IgD-negative memory B cell (primary cell): ENCODE results near the gene NTPCR. TPM values are rescaled to one million over a fixed set of nuclear protein-coding genes. Genes with fewer than 3 reads are reported as not detected.
A peak's percentile ranks its signal among the peaks of the same experiment; 100 is the strongest.
"Not testable (repeated sequence)": the region's sequence is repeated elsewhere in the genome, so short reads cannot be mapped to it uniquely, and the experiment has no call there.

ENCODE experiments used
- H3K27ac Mint-ChIP-seq, 3 donors: one replicate each; pipeline ENCODE4 v1.8.0; 2020 to 2022; ENCODE audit warnings: mild to moderate bottlenecking in 3 of 3, mixed read lengths in 3 of 3, moderate library complexity in 1 of 3
- H3K27me3 Mint-ChIP-seq: one replicate; pipeline ENCODE4 v1.8.0; 2021; ENCODE audit warnings: mixed read lengths
- H3K36me3 Mint-ChIP-seq: one replicate; pipeline ENCODE4 v1.8.0; 2020; ENCODE audit warnings: mild to moderate bottlenecking, mixed read lengths
- H3K4me1 Mint-ChIP-seq, 3 donors: one replicate each; pipeline ENCODE4 v1.8.0; 2020 to 2022; ENCODE audit warnings: mixed read lengths in 3 of 3, mild to moderate bottlenecking in 1 of 3
- H3K4me3 Mint-ChIP-seq, 4 donors: one replicate each; pipeline ENCODE4 v1.8.0; 2020 to 2022; ENCODE audit warnings: mild to moderate bottlenecking in 4 of 4, mixed read lengths in 4 of 4, moderate library complexity in 3 of 4
- H3K9me3 Mint-ChIP-seq, 3 donors: one replicate each; pipeline ENCODE4 v1.8.0; 2020 to 2021; ENCODE audit warnings: mixed read lengths in 3 of 3, mild to moderate bottlenecking in 1 of 3
- polyA plus RNA-seq: library from polyadenylated mRNA; unstranded; fragments of 300-500 nt; fragmentation: Illumina TruSeq; gene quantifications from one replicate; pipeline ENCODE4 v1.2.3, GENCODE V29; 2021

NTPCR gene
- polyA plus RNA-seq, 1 donor from 2014 or later = 34.2 TPM

DNA sequence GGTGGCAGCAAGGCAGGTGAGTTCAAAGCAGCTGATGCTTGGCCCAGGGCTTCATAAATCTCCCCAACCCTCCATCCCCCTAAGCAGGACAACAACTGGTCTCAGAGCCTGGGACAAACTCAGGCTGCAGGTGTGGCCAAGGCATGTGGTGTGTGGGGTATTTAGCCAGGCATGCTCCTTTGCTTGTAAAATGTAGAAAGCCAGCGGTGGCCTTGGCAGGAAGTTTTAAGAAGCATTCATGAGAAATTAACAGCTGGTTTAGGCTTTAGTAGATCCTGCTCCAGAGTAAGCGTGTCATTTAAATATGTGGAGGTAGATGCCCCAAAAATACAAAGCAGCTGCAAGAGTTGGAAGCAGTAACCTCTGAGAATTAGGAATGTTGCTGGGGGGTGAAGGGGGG, 44.8 kb downstream of the NTPCR start:
- H3K27me3 Mint-ChIP-seq = no peaks in the 10 kb centered on the region
- peaks cover 0 to 2% (median 0%) of the 10 kb centered on the region in 3 donors for H3K4me1 Mint-ChIP-seq
- H3K36me3 Mint-ChIP-seq = peaks cover 41% of the 10 kb centered on the region
- peaks cover 2 to 17% (median 3%) of the 10 kb centered on the region in 3 donors for H3K9me3 Mint-ChIP-seq
- no peak overlapping the region for H3K4me3 Mint-ChIP-seq
- H3K27ac Mint-ChIP-seq = no peak overlapping the region

DNA sequence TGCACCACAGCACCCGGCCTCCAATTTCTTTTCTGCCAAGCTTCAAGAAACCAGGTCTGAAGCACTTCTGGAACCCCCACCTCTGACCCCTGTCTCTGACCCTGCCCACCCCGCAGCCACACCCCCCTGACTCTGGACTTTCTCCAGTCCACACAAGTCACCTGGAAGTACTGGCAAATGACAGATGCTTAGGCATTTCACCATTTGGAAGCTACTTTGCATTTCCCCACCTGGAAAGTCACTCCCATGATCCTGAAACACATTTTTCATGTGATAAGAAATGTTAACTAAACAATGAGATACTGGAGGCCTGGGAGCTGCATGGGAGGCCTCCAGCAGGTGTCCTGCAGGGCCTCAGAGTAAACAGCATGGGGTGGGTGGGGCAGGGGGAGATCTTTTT, 45.7 kb downstream of the NTPCR start:
- peaks cover 2 to 17% (median 3%) of the 10 kb centered on the region in 3 donors for H3K9me3 Mint-ChIP-seq
- H3K36me3 Mint-ChIP-seq = peaks cover 42% of the 10 kb centered on the region
- H3K27me3 Mint-ChIP-seq = no peaks in the 10 kb centered on the region
- H3K4me3 Mint-ChIP-seq = no peak overlapping the region
- no peak overlapping the region for H3K27ac Mint-ChIP-seq
- peaks cover 0 to 2% (median 0%) of the 10 kb centered on the region in 3 donors for H3K4me1 Mint-ChIP-seq

DNA sequence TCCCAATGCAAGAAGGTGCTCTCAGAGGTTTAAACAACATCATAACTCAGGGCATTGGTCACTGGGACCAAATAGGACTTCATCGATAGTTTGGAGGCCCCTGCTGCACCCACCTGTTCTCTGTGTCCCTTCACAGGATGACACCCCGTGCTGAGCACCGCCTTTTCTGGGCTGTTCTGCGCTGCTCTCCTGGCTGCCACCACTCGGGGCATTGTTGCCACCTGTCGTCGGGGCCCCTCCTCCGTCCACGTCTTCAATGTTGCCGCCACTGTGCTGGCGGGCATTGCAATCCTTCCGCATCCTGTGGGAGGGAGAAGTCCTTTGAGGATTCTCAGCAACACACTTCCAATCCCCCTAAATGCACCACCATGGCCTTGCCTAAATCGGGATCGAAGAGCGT, 47.7 kb downstream of the NTPCR start:
- Mint-ChIP-seq H3K27ac (no peak overlapping the region), H3K27me3 (no peaks in the 10 kb centered on the region), H3K9me3 (peaks cover 2 to 13% (median 2%) of the 10 kb centered on the region in 3 donors), H3K4me3 (no peak overlapping the region), H3K36me3 (peaks cover 47% of the 10 kb centered on the region), H3K4me1 (peaks cover 0 to 2% (median 0%) of the 10 kb centered on the region in 3 donors)

DNA sequence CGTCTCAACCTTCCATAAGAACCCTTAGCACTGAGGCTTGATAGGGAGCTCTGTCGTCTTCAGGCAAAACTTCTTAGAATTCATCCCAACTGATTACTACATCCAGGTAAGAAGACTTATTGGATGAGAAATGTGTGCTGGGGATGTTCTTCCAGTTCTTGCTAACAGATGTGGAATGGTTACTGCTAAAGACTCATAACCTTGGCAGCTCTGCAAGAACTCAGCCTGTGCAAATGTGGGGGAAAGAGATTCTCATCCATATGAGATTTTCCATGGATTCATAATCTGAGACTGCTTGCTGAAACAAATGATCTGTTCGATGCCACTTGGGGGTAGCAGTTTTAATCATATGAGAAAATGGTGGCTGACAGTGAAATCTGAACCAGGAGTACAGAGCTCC, 48.2 kb downstream of the NTPCR start:
- no peak overlapping the region for H3K4me3 Mint-ChIP-seq
- H3K27me3 Mint-ChIP-seq = no peaks in the 10 kb centered on the region
- H3K9me3 Mint-ChIP-seq = peaks cover 0 to 9% (median 2%) of the 10 kb centered on the region in 3 donors
- peaks cover 0 to 2% (median 0%) of the 10 kb centered on the region in 3 donors for H3K4me1 Mint-ChIP-seq
- no peak overlapping the region for H3K27ac Mint-ChIP-seq
- H3K36me3 Mint-ChIP-seq = peaks cover 47% of the 10 kb centered on the region

GRCh38 chr1:232999956-233000625, 49.7 kb downstream of the NTPCR start:
- H3K4me1 Mint-ChIP-seq = no peaks in the 10 kb centered on the region
- peaks cover 0 to 4% (median 0%) of the 10 kb centered on the region in 3 donors for H3K9me3 Mint-ChIP-seq
- no peak overlapping the region for H3K27ac Mint-ChIP-seq
- H3K36me3 Mint-ChIP-seq = peaks cover 40% of the 10 kb centered on the region
- H3K4me3 Mint-ChIP-seq = peak overlapping the region in 1 of 4 donors; percentile 24
- H3K27me3 Mint-ChIP-seq = no peaks in the 10 kb centered on the region

DNA sequence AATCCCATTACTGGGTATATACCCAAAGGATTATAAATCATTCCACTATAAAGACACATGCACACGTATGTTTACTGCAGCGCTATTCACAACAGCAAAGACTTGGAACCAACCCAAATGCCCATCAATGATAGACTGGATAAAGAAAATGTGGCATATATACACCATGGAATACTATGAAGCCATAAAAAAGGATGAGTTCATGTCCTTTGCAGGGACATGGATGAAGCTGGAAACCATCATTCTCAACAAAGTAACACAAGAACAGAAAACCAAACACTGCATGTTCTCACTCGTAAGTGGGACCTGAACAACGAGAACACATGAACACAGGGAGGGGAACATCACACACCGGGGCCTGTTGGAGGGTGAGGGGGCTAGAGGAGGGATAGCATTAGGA, 53.2 kb downstream of the NTPCR start:
- Mint-ChIP-seq H3K4me3 (peak overlapping the region in 1 of 4 donors; percentile 58), H3K36me3 (peaks cover 32% of the 10 kb centered on the region)
- H3K27ac Mint-ChIP-seq, H3K27me3 Mint-ChIP-seq, H3K9me3 Mint-ChIP-seq, H3K4me1 Mint-ChIP-seq: not testable (repeated sequence)

DNA sequence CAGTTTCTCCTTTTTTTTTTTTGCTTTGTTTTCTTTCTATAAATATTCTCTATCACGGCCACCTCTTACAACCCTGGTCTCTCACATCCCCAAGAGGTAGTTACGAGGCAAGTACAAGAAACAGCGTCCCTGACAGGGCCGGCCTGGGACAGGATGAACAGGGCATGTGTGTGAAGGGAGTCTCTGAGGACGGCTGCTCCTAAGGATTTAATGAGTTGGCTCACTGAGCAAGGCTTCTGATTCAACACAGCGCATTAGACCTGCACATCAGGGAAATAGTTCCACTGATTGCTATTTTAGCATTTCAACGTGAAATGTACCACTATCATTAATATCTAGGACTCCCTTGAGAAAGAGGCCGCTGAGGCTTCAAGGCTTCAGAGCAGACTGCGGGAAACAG, 54.0 kb downstream of the NTPCR start:
- Mint-ChIP-seq H3K27me3 (no peaks in the 10 kb centered on the region), H3K4me1 (no peaks in the 10 kb centered on the region), H3K4me3 (no peak overlapping the region), H3K27ac (no peak overlapping the region), H3K9me3 (peaks cover 0 to 4% (median 0%) of the 10 kb centered on the region in 3 donors), H3K36me3 (peaks cover 26% of the 10 kb centered on the region)

- H3K36me3 Mint-ChIP-seq = peaks cover 27% of the 10 kb centered on the region
- peaks cover 0 to 2% (median 0%) of the 10 kb centered on the region in 3 donors for H3K4me1 Mint-ChIP-seq
- peaks cover 0 to 4% (median 0%) of the 10 kb centered on the region in 3 donors for H3K9me3 Mint-ChIP-seq
- H3K27me3 Mint-ChIP-seq = no peaks in the 10 kb centered on the region
- no peak overlapping the region for H3K27ac Mint-ChIP-seq
- H3K4me3 Mint-ChIP-seq = no peak overlapping the region
Measured at GRCh38 chr1:233005156-233005555, 54.7 kb downstream of the NTPCR start.

DNA sequence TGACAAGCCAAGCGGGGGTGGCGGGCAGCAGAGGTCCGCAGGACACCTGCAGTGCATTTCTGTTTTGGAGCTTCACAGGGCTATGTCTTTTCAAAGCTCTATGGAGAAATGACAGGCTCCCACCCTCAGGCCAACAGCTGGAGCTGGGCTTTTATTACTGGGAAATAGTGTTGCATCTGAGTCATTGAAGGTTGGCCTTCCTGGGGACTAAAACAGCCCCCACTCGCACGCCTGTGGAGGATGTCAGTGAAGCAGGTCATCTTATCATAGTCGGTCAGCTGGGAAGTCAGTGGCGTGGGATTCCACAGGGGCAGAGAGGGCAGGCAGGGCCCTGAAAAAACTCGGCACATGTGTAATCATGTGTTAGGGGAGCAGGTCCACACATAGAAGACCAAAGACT, 55.3 kb downstream of the NTPCR start:
- Mint-ChIP-seq H3K27ac (no peak overlapping the region), H3K9me3 (peaks cover 0 to 4% (median 0%) of the 10 kb centered on the region in 3 donors), H3K36me3 (peaks cover 25% of the 10 kb centered on the region), H3K4me3 (no peak overlapping the region), H3K4me1 (peaks cover 0 to 2% (median 0%) of the 10 kb centered on the region in 3 donors), H3K27me3 (no peaks in the 10 kb centered on the region)

GRCh38 chr1:233006108-233006507, 55.7 kb downstream of the NTPCR start:
- H3K27me3 Mint-ChIP-seq = no peaks in the 10 kb centered on the region
- peaks cover 0 to 4% (median 0%) of the 10 kb centered on the region in 3 donors for H3K9me3 Mint-ChIP-seq
- no peak overlapping the region for H3K4me3 Mint-ChIP-seq
- H3K36me3 Mint-ChIP-seq = peaks cover 24% of the 10 kb centered on the region
- no peak overlapping the region for H3K27ac Mint-ChIP-seq
- peaks cover 0 to 2% (median 0%) of the 10 kb centered on the region in 3 donors for H3K4me1 Mint-ChIP-seq

DNA sequence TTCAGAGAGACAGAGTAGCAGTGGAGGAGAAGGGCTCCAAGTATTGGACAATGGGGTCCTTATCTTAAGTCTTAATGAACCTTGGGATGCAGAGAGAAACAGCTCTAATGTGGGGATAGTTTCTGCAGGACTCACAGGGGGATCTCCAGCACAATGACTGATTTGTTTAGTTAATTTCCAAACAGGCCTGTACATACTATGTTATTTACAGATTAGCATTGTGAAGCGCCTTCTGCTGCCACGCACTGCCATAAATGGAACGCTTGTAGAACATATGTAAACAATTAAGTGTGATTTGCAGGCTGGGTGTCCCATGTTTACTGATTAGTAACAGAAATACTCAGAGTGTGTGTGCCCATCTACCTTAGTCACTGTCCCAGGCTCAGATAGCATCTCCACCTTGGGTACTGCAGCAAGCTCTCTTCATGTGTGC, 56.1 kb downstream of the NTPCR start:
- H3K4me3 Mint-ChIP-seq = no peak overlapping the region
- peaks cover 24% of the 10 kb centered on the region for H3K36me3 Mint-ChIP-seq
- H3K4me1 Mint-ChIP-seq = peaks cover 0 to 2% (median 0%) of the 10 kb centered on the region in 3 donors
- peaks cover 0 to 4% (median 0%) of the 10 kb centered on the region in 3 donors for H3K9me3 Mint-ChIP-seq
- H3K27ac Mint-ChIP-seq = no peak overlapping the region
- no peaks in the 10 kb centered on the region for H3K27me3 Mint-ChIP-seq

GRCh38 chr1:233010146-233010545, 59.7 kb downstream of the NTPCR start:
- Mint-ChIP-seq H3K27me3 (no peaks in the 10 kb centered on the region), H3K4me1 (peaks cover 0 to 2% (median 0%) of the 10 kb centered on the region in 3 donors), H3K9me3 (no peaks in the 10 kb centered on the region), H3K27ac (no peak overlapping the region), H3K4me3 (no peak overlapping the region), H3K36me3 (peaks cover 15% of the 10 kb centered on the region)

- H3K9me3 Mint-ChIP-seq = no peaks in the 10 kb centered on the region
- H3K4me1 Mint-ChIP-seq = peaks cover 0 to 2% (median 0%) of the 10 kb centered on the region in 3 donors
- H3K27me3 Mint-ChIP-seq = no peaks in the 10 kb centered on the region
- peaks cover 8% of the 10 kb centered on the region for H3K36me3 Mint-ChIP-seq
- no peak overlapping the region for H3K27ac Mint-ChIP-seq
- H3K4me3 Mint-ChIP-seq = no peak overlapping the region
Measured at GRCh38 chr1:233012021-233012420, 61.6 kb downstream of the NTPCR start.

GRCh38 chr1:233015965-233016364, 65.6 kb downstream of the NTPCR start:
- Mint-ChIP-seq H3K36me3 (peaks cover 11% of the 10 kb centered on the region), H3K9me3 (no peaks in the 10 kb centered on the region), H3K27ac (no peak overlapping the region), H3K4me1 (peaks cover 0 to 1% (median 0%) of the 10 kb centered on the region in 3 donors), H3K4me3 (no peak overlapping the region), H3K27me3 (no peaks in the 10 kb centered on the region)

DNA sequence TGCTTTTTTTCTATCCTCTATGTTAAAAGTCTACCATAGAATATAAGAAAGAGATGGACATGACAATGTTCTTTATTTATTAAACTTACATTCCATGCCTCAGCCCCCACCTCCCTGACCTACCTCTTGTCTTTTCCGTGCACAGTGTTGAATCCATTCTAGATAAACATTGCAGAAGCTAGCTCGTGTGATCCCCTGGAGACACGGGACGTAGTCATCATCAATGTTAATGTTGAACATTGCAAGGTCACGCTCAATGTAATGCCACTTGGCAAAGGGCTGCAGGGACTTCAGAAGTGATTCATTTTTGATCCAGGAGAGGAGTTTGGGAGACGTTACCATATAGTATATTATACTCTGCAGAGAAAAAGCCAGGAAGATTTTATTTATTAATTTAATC, 66.4 kb downstream of the NTPCR start:
- peaks cover 0 to 1% (median 0%) of the 10 kb centered on the region in 3 donors for H3K4me1 Mint-ChIP-seq
- H3K27ac Mint-ChIP-seq = no peak overlapping the region
- peaks cover 9% of the 10 kb centered on the region for H3K36me3 Mint-ChIP-seq
- no peaks in the 10 kb centered on the region for H3K27me3 Mint-ChIP-seq
- no peak overlapping the region for H3K4me3 Mint-ChIP-seq
- no peaks in the 10 kb centered on the region for H3K9me3 Mint-ChIP-seq

DNA sequence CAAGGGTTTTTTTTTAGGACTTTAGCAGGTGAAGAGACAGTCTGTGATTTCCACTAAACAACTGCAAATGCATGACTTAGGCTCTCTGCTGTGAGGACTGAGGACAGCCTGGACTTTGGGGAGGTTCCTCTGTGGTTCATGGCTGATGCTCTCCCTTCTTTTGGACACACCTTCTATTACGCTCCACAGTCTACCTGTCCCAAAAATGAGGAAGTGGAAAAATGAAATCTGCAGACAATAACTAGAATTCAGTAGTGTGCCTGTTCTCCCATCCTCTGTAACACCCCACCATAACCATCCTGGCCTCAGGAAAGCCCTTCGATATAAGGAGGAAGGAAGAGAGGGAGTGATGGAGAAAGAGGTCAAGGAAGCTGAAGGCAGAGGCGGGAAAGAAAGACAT, 68.7 kb downstream of the NTPCR start:
- Mint-ChIP-seq H3K9me3 (no peaks in the 10 kb centered on the region), H3K27ac (no peak overlapping the region), H3K4me1 (peaks cover 0 to 2% (median 1%) of the 10 kb centered on the region in 3 donors), H3K27me3 (no peaks in the 10 kb centered on the region), H3K36me3 (peaks cover 10% of the 10 kb centered on the region), H3K4me3 (no peak overlapping the region)
